ENCODE measurements around the gene CNDP1.

GRCh38 chr18:74496508-74497323 lies 37.6 kb upstream of the CNDP1 start:
- TF ChIP-seq CTCF (IDR thresholded peaks at IDR 0.05; ENCODE audit: insufficient read depth, low read depth, low read length) (no peak), EZH2 (IDR thresholded peaks at IDR 0.05; ENCODE audit: insufficient read depth, low read length) (no peak)
